Measurements from ENCODE around the gene HMCN2.

The HMCN2 gene

GRCh38 chr9:130417602-130418001 lies 152.0 kb downstream of the HMCN2 start:
- no peak for TF ChIP-seq ZFX (IDR thresholded peaks at IDR 0.05)
- TF ChIP-seq CTCF (conservative IDR thresholded peaks at IDR 0.05) = no peak
- no peak overlapping the region for H3K27ac ChIP-seq

- no peak overlapping the region for H3K27ac ChIP-seq
- TF ChIP-seq ZFX (IDR thresholded peaks at IDR 0.05) (no peak), CTCF (conservative IDR thresholded peaks at IDR 0.05) (no peak)
Measured at GRCh38 chr9:130418776-130419175, 153.2 kb downstream of the HMCN2 start.

GRCh38 chr9:130419521-130420035 lies 154.0 kb downstream of the HMCN2 start:
- no peak overlapping the region for H3K27ac ChIP-seq
- no peak for TF ChIP-seq ZFX (IDR thresholded peaks at IDR 0.05)
- TF ChIP-seq CTCF (conservative IDR thresholded peaks at IDR 0.05) = no peak

GRCh38 chr9:130421154-130421801 lies 155.7 kb downstream of the HMCN2 start:
- no peak overlapping the region for H3K27ac ChIP-seq
- TF ChIP-seq ZFX (IDR thresholded peaks at IDR 0.05) (no peak), CTCF (conservative IDR thresholded peaks at IDR 0.05) (no peak)

GRCh38 chr9:130421802-130422276 lies 156.3 kb downstream of the HMCN2 start:
- no peak overlapping the region for H3K27ac ChIP-seq
- TF ChIP-seq CTCF (conservative IDR thresholded peaks at IDR 0.05) = no peak
- no peak for TF ChIP-seq ZFX (IDR thresholded peaks at IDR 0.05)

- TF ChIP-seq ZFX (IDR thresholded peaks at IDR 0.05) = no peak
- TF ChIP-seq CTCF (conservative IDR thresholded peaks at IDR 0.05) = no peak
- H3K27ac ChIP-seq = no peak overlapping the region
Measured at GRCh38 chr9:130422546-130422945, 157.0 kb downstream of the HMCN2 start.

GRCh38 chr9:130423272-130423671 lies 157.7 kb downstream of the HMCN2 start:
- H3K27ac ChIP-seq = no peak overlapping the region
- TF ChIP-seq ZFX (IDR thresholded peaks at IDR 0.05) = no peak
- TF ChIP-seq CTCF (conservative IDR thresholded peaks at IDR 0.05) = no peak
